GM19463 (cell line): Measurements from ENCODE around the gene CAMP.
"Not testable (repeated sequence)": the region's sequence is repeated elsewhere in the genome, so short reads cannot be mapped to it uniquely, and the experiment has no call there.

Source experiments
- ATAC-seq: cut with Tn5 transposase; IDR thresholded peaks from one replicate; pipeline ENCODE4 v1.9.1; 2021; ENCODE audit warnings: mild to moderate bottlenecking, moderate library complexity; ENCODE audit not compliant: unreplicated experiment

Gene CAMP

GRCh38 chr3:48248095-48248850 is 25.0 kb downstream of the CAMP start:
- ATAC-seq = no peak

DNA sequence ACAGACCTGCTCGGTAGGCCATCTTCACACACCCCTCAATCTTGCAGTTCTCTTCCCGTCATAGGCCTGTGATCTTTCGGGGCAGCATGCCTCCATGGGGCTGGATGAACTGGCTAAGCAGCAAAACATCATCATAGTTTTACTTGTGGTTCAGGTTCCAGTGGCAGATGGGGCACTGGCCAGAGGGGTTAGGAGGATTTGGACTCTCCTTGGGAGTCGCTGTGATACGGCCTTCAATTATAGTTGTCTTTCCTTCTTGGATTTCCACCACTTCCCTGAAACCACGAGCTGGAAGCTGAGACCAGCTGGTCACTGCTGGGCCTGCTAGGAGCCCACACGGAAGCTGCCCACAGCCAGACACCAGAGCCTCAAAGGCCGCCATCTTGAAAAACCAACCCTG is 33.3 kb downstream of the CAMP start:
- no peak for ATAC-seq

GRCh38 chr3:48258530-48258929 is 35.2 kb downstream of the CAMP start:
- no peak for ATAC-seq

DNA sequence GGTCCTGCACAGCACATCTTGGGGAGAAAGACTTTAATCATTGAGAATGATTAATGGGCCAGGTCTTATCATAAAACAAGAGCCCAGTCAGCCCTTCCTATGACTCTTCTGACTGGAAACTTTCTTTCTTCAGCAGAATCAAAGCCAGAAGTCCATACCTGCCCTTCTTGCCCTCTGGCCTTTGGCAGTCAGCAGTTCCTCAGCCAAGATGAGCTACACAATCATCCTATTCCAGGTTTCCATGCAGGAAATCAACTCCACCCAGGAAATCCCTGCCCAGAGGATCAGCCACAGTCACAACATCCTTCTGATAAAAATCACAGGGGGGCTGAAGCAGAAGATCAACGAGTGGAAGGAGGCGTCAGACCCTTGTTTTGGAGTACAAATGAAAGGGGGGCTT is 44.5 kb downstream of the CAMP start:
- no peak for ATAC-seq

GRCh38 chr3:48268381-48268935 is 45.2 kb downstream of the CAMP start:
- no peak for ATAC-seq

DNA sequence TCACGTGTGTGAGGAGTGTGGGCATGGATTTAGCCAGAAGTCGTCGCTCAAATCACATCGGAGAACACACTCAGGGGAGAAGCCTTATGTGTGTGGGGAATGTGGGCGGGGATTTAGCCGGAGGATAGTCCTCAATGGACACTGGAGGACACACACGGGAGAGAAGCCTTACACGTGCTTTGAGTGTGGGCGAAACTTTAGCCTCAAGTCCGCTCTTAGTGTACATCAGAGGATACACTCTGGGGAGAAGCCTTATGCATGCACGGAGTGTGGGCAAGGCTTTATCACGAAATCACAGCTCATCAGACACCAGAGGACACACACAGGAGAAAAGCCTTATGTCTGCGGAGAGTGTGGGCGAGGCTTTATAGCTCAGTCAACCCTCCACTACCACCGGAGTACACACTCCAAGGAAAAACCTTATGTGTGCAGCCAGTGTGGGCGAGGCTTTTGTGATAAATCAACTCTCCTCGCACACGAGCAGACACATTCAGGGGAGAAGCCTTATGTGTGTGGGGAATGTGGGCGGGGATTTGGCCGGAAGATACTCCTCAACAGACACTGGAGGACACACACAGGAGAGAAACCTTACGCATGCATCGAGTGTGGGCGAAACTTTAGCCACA is 45.8 kb downstream of the CAMP start:
- ATAC-seq = no peak

- no peak for ATAC-seq
Measured at GRCh38 chr3:48269592-48269991, 46.3 kb downstream of the CAMP start.

DNA sequence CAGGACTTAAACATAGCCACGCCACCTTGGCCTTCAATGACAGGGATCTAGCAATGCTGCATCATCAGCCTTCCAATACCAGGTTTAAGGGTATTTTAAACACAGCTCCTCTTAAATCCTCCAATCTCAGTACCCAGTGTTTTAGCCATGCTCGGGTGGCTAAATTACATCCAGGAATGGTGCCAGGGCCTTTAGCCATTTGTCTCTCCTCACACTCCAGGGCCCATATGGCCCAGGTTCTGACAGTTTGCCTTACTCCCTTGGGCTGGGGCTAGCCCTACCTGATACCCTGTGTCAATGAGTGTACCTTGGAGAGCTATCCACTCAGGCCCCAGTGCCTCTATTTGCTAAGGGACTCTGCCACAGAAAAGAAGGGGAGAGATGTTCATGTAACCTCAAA is 47.0 kb downstream of the CAMP start:
- no peak for ATAC-seq

GRCh38 chr3:48271223-48271622 is 47.9 kb downstream of the CAMP start:
- ATAC-seq = not testable (repeated sequence)

GRCh38 chr3:48271763-48272498 is 48.6 kb downstream of the CAMP start:
- no peak for ATAC-seq

DNA sequence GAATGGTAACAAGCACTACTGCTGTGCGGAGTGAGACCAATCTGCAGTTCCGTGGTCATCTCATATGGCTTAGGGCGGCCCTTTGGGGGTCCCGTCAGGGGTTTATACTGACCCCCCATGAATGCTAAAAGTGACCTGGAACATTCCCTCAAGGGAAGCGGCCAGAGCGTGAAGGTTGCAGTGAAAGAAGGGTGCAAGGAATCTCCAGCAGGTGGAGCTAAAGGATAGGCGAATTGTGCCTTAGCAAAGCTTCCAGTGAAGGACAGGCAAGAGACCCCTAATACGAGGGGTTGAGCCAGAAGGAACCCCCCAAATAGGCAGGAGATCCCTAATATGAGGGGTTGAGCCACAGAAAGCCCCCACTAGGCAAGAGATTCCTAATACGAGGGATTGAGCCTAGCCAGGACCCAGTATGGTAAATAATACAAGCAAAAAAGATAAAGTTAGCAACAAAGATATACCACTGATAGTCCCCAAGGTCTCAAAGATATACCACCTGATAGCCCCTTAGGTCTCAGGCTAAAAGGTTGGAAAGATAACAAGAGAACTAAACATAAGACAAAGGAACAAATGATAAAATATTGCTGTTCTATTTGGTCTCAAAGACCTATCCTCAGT is 50.4 kb downstream of the CAMP start:
- ATAC-seq = no peak

- no peak for ATAC-seq
Measured at GRCh38 chr3:48274452-48274851, 51.2 kb downstream of the CAMP start.
